HepG2 (cell line): ENCODE data around the gene ATP5F1E. TPM values are rescaled to one million over a fixed set of nuclear protein-coding genes. Genes with fewer than 3 reads are reported as not detected.

Experiments used
- BATF2 ChIP-seq: sonication (generic); formaldehyde crosslinking; IDR thresholded peaks from 2 replicates; pipeline ENCODE4 v1.8.0; 2022; ENCODE audit warnings: mild to moderate bottlenecking, missing genetic modification reagents, moderate library complexity
- NR1H2 ChIP-seq: sonication (generic); formaldehyde crosslinking; IDR thresholded peaks from 2 replicates; pipeline ENCODE4 v1.8.1; 2022; ENCODE audit warnings: low read depth, missing genetic modification reagents, borderline replicate concordance
- RERE ChIP-seq: IDR thresholded peaks from 2 replicates; pipeline ENCODE4 v1.6.1; 2016; ENCODE audit warnings: low read depth, missing genetic modification reagents, missing compliant biosample characterization
- SOX6 ChIP-seq, 2 experiments: fragments of 450-650 bp in 1 of 2; sonication (generic) in 1 of 2; formaldehyde crosslinking in 1 of 2; IDR thresholded peaks; 2 replicates each; pipeline versions ENCODE4 v1.4.0 to v1.6.1; 2017 to 2020; ENCODE audit warnings: antibody characterized with exemption in 1 of 2, mild to moderate bottlenecking in 1 of 2, missing genetic modification reagents in 1 of 2
- ZNF280D ChIP-seq: sonication (generic); formaldehyde crosslinking; IDR thresholded peaks from 2 replicates; pipeline ENCODE4 v1.5.1; 2020; ENCODE audit warnings: mild to moderate bottlenecking, missing genetic modification reagents
- ZNF33A ChIP-seq: sonication (generic); formaldehyde crosslinking; IDR thresholded peaks from 2 replicates; pipeline ENCODE4 v1.5.1; 2020; ENCODE audit warnings: missing genetic modification reagents, mild to moderate bottlenecking, moderate library complexity, borderline replicate concordance
- ZNF772 ChIP-seq: sonication (generic); formaldehyde crosslinking; IDR thresholded peaks from 2 replicates; pipeline ENCODE4 v1.5.0; 2020; ENCODE audit warnings: mild to moderate bottlenecking, missing genetic modification reagents
- polyA plus RNA-seq, 8 experiments: library from polyadenylated mRNA; depleted of rRNA in 3 of 8; stranded (reverse) in 7 of 8; unstranded in 1 of 8; fragments of >200 nt; fragmentation: Illumina TruSeq in 4 of 8; extraction: Trizol in 4 of 8; gene quantifications; 2 replicates each; pipeline versions ENCODE4 v1.2.1 to v1.2.3, GENCODE V29; 2011 to 2016; ENCODE audit warnings: low read depth in 4 of 8, missing spikeins in 1 of 8, mixed read lengths in 1 of 8; ENCODE audit not compliant: insufficient read depth in 1 of 8
- total RNA-seq, 5 experiments: library from RNA; depleted of rRNA; stranded (reverse); fragments of >200 nt; fragmentation: Illumina TruSeq; extraction: Trizol; gene quantifications; 2 replicates each; pipeline ENCODE4 v1.2.3, GENCODE V29; 2016; ENCODE audit warnings: low read depth in 1 of 5

ATP5F1E gene
- total and polyA plus RNA-seq, 2 of the 13 experiments (the other 11 are each of a cell fraction or from before 2014, with no cell fraction given) = 121 to 134 TPM

- TF ChIP-seq RERE (CRISPR knock-in tag) (no peak), NR1H2 (CRISPR knock-in tag) (no peak), SOX6 (IDR thresholded peaks at IDR 0.05) (no peak), SOX6 (CRISPR knock-in tag; IDR thresholded peaks at IDR 0.05) (peak; percentile 10; the same call in 1 of the 2 replicates), ZNF33A (CRISPR knock-in tag) (no peak), BATF2 (no peak), ZNF280D (CRISPR knock-in tag) (no peak), ZNF772 (no peak)
These were observed 34.9 kb downstream of the ATP5F1E start (continued) for GRCh38 chr20:58997141-58997770.
